GM18907 (cell line): ENCODE measurements around the gene OR5H15.
"Not testable (repeated sequence)": the region's sequence is repeated elsewhere in the genome, so short reads cannot be mapped to it uniquely, and the experiment has no call there.

Source experiments
- ATAC-seq: cut with Tn5 transposase; IDR thresholded peaks from one replicate; pipeline ENCODE4 v1.9.1; 2021; ENCODE audit warnings: mild to moderate bottlenecking, moderate library complexity; ENCODE audit not compliant: unreplicated experiment

Gene OR5H15

DNA sequence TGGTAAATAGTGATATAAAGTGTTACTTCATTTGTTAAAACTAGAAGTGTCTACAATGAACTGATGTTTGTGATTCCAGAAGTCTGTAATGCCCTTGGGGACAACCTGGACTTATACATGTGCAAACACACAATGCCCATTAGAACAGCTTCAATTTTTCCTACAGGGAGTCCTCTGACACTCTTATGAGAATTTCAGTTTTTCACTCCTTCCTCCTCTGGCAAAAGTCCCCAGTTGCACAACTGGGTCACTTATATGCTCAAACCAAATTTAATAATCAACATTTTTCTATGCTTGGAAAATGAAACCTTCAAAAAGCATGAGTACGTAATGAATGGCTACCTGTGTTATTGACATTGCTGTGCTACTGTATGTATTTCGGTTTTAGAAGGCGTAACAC is at the start of gene OR5H15:
Gene OR5H15, plus strand, starts transcription at position 301 of the 400 bp plus-strand sequence. CDS start 2,004 bp downstream, outside the sequence.
- ATAC-seq = no peak

DNA sequence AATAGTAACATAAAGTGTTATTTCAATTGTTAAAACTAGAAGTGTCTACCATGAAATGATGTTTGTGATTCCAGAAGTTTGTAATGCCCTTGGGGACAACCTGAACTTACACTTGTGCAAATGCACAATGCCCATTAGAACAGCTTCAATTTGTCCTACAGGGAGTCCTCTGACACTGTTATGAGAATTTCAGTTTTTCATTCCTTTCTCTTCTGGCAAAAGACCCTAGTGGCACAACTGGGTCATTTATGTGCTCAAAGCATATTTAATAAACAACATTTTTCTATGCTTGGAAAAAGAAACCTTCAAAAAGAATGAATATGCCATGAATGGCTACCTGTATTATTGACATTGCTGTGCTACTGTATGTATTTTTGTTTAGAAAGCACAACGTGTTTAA is 36.1 kb upstream of the OR5H15 start, which contains the start of gene OR5H1:
Gene OR5H1, plus strand, starts transcription at position 301 of the 400 bp plus-strand sequence. CDS start 1,977 bp downstream, outside the sequence.
- ATAC-seq = no peak

DNA sequence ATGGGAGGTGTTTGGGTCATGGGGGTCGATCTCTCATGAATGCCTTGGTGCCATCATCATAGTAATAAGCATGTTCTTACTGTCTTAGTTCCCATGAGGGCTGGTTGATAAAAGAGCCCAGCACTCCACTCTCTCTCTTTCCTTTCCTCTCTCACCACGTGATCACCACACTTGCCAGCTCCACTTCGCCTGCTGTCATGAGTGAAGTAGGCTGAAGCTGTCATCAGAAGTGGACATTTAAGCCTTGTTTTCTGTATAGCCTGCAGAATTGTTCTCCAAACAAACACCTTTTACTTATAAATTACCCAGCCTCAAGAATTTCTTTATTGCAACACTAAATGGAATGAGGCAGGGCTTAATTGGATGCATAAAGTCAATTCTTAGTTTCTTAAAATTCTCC is 29.9 kb upstream of the OR5H15 start:
- ATAC-seq = no peak

DNA sequence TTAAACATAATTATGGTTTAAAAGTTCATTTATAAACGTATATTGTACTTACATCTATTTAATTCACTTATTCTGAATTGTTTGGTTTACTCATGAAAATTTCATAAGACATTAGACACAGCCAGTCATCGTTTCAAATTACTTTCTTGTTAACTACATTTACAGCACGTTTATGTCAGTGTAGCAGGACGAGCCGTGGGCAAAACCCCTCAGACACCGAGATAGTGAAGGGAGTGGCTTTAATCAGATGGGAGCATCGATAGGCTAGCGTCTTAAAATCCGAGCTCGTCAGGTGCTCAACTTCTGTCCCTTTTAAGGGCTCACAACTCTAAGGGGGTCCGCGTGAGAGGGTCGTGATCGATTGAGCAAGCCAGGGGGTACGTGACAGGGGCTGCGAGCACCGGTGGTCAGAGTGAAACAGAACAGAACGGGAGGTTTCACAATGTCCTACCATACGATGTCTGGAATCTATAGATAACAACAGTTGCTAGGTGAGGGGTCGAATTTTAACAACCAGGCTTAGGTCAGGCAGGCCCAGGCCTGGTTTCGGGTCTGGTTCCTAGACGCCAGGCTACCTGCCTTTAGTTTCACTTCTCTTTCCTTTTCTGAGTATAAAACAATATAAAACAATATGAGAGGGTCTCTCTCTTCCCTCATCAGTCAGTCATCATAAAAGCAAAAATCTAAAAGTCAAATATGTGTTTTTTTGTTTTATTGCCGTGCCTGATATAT is 28.5 kb upstream of the OR5H15 start:
- not testable (repeated sequence) for ATAC-seq

DNA sequence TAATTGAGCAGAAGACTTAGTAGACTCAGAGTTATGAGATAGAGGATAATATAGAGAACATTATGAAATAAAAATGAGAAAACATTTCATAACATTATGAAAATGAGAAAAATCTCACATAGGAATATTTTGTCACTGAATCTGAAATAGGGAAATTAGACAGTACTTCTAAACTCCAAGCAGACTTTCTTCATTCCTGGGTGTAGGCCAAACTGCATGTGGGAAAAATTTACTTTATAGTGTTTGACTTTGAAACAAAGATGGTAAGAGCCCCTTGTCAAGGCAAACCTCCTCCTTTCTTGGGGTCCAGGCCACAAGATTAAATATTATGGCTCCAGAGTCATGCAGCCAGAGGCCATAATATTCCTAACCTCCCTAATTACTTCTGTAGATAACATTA is 26.0 kb upstream of the OR5H15 start:
- no peak for ATAC-seq

DNA sequence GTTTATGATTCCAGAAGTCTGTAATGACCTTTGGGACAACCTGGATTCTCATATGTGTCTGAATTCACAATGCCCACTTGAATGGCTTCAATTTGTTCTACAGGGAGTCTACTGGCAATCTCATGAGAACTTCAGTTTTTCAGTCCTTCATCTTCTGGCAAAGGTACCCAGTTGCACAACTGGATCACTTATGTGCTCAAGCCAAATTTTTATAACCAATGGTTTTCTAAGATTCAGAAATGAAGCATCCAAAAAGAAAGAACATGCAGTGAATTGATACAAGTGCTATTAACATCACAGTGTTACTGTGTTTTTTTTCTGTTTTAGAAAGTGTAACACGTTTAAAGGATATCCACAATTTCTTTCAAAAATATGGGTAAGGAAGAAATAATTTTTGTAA is 19.3 kb upstream of the OR5H15 start, which contains the start of gene OR5H14:
Gene OR5H14, plus strand, starts transcription at position 301 of the 400 bp plus-strand sequence. CDS start 1,907 bp downstream, outside the sequence.
- ATAC-seq = no peak

DNA sequence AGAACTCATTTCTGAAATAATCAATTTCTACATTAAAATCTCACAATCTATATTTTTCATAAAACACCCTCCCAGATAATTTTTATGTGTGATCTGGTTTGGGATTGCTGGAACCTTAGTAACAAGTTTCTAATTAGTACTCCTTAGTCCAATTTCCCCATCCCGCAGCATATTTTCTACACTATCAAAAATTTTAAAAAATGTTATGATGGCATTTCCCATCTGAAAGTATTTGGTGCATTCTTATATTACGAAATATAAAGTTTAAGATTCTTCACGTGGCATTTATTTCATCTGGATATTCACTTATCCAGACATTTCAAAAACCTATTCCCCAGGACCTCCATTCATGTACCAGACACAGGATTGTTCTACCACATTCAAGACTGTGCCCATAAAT is 17.7 kb upstream of the OR5H15 start:
- ATAC-seq = no peak

DNA sequence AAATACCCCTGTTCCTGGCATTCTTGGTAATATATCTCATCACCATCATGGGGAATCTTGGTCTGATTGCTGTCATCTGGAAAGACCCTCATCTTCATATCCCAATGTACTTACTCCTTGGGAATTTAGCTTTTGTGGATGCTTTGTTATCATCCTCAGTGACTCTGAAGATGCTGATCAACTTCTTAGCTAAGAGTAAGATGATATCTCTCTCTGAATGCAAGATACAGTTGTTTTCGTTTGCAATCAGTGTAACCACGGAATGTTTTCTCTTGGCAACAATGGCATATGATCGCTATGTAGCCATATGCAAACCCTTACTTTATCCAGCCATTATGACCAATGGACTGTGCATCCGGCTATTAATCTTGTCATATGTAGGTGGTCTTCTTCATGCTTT is 17.0 kb upstream of the OR5H15 start:
- ATAC-seq = not testable (repeated sequence)

DNA sequence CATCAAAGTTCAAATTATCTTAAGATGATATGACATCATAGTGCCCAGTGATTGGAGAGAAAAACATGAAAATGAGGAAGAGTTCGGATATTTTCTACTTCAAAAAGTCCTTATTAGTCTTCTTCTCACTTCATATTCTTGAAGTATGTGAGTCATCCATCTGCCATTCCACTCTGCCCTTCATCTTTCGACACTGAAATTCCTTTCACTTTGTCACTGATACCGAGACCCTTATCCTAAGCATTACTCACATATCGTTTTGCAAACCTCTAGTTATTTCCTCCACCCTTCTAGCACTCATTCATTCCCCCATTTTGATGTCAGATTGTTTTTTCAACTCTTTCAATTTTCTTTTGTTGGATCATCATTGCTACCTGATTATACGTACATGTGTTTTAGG is 15.3 kb upstream of the OR5H15 start:
- ATAC-seq = no peak

DNA sequence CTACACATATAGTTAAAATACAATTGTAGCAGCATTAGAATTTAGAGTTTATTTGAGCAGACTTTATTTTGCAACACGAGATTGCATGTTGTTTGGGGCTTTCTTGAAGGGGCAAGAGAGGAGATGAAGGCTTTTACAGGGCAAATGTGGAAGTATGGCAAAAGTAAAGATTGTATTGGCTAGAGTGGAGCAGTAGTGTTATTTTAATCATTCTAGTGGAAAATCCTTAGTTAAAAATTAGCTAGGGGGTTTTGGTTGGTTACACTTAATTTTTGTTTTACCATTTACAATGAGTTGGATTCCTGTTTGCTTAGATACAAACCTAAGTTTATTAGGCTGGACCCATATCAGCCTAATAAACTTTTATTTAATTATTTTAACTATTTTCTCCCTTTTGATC is 4.6 kb downstream of the OR5H15 start:
- peak; percentile 56 for ATAC-seq

DNA sequence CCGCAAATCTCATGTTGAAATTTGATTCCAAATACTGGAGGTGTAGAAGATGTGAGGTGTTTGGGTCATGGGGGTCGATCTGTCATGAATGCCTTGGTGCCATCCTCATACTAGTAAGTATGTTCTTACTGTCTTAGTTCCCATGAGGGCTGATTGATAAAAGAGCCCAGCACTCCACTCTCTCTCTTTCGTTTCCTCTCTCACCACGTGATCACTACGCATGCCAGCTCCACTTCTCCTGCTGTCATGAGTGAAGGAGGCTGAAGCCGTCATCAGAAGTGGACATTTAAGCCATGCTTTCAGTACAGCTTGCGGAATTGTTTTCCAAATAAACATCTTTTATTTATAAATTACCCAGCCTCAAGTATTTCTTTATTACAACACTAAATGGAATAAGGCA is 6.1 kb downstream of the OR5H15 start:
- ATAC-seq = no peak

DNA sequence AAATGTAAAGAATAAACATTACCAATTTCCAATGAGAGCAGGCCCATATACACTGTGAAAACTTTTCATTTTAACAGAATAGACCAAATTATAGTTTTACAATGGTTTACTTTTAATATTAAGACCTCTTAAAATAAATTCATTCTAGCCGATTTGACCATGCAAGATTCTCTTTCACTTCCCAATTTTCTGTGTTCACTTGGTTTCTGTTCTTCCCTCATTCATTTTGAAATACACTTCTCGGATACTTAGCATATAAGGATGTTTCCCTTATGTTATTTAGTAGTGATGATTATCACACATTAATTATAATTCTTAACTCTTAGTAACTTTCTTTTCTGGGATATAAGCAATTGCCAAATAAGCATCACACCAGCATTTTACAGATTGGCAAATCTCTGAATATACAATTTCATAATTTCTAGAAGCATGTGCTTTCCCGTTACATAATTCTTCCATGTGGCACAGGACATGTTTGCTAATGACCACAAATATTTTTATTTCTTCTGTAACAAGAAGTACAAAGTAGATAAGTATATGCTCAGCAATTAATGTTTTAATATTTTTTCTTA is 13.9 kb downstream of the OR5H15 start:
- ATAC-seq = no peak

DNA sequence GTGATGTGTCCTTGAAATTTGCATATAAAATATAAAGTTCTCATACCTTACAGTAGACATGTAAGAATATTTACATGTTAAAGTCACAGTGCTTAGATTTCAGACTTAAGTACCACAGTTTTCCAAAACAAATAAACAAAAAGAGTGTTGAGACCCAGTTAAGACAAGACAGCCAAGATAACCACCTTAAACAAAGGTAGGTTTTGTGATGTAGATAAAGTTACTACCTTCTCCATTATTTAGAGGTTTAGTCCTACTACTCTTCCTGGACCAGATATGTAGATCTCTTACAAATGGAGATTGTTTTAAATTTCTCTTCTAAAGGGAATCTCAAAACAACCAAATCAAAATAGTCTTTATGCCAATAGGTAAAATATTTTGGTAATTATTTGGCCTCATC is 15.7 kb downstream of the OR5H15 start:
- ATAC-seq = no peak

DNA sequence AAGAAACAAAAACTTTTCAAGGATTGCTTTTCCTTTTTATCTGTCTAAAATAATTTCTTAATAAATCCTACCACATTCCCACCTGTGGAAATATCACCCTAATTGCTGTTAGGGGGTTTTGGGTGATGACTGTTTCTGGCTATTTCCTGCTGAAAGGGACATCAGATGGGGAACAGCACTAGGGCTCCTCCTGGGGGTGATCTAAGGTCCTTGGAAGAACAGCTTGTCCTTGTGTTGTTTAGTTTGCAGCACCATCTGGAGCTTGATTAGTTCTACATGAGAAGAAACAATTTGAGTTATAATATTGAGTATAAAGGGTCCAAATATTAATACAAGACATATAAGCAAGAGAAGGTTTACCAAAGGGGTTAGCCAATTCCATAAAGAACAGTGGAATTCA is 18.7 kb downstream of the OR5H15 start:
- ATAC-seq = no peak

DNA sequence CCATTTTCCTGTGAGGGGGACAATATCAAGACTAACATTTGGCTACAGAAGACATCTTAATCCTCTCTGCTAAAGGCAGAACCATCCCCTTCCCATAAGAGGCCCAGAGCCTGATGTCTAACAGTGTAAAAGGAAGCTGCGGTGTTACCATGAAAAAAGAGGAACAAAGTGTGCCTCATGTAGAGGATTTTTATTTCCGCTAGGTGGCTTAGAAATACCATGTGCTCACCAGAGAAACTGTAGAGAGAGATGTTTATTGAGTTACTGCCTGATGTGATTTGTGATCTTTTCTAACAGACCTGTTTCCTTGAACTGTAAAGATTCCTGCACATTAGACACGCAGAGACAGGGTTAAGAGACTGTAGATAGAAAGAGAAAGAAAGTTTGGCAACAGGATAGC is 22.0 kb downstream of the OR5H15 start:
- no peak for ATAC-seq

DNA sequence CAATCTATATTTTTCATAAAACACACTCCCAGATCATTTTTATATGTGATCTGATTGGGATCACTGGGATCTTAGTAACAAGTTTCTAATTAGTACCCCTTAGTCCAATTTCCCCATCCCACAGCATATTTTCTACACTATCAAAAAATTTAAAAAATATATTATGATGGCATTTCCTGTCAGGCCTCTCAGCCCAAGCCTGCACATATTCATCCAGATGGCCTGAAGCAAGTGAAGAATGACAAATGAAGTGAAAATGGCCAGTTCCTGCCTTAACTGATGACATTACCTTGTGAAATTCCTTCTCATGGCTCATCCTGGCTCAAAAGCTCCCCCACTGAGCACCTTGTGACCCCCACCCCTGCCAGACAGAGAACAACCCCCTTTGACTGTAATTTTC is 24.4 kb downstream of the OR5H15 start:
- not testable (repeated sequence) for ATAC-seq

DNA sequence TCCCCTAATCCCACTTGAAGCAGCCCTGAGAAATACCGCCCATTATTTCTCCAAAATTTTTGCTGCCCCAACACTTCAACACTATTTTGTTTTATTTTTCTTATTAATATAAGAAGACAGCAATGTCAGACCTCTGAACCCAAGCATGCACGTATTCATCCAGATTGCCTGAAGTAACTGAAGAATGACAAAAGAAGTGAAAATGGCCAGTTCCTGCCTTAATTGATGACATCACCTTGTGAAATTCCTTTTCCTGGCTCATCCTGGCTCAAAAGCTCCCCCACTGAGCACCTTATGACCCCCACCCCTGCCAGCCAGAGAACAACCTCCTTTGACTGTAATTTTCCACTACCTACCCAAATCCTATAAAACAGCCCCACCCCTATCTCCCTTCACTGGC is 29.8 kb downstream of the OR5H15 start:
- not testable (repeated sequence) for ATAC-seq

DNA sequence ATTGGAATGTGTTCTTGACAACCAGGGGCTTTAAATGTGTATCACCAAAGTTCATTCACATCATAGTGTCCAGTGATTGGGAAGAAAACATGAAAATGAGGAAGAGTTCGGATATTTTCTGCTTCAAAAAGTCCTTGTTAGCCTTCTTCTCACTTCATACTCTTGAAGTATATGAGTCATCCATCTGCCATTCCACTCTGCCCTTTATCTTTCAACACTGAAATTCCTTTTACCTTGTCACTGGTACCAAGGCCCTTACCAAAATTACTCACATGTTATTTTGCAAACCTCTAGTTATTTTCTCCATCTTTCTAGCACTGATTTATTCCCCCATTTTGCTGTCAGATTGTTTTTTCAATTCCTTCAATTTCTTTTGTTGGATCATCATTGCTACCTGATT is 32.5 kb downstream of the OR5H15 start:
- ATAC-seq = no peak

DNA sequence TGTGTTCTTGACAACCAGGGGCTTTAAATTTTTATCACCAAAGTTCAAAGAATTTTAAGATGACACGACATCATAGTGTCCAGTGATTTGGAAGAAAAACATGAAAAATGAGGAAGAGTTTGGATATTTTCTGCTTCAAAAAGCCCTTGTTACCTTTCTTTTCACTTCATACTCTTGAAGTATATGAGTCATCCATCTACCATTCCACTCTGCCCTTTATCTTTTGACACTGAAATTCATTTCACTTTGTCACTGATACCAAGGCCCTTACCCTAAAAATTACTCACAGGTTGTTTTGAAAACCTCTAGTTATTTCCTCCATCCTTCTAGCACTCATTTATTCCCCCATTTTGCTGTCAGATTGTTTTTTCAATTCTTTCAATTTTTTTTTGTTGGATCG is 42.7 kb downstream of the OR5H15 start:
- no peak for ATAC-seq

DNA sequence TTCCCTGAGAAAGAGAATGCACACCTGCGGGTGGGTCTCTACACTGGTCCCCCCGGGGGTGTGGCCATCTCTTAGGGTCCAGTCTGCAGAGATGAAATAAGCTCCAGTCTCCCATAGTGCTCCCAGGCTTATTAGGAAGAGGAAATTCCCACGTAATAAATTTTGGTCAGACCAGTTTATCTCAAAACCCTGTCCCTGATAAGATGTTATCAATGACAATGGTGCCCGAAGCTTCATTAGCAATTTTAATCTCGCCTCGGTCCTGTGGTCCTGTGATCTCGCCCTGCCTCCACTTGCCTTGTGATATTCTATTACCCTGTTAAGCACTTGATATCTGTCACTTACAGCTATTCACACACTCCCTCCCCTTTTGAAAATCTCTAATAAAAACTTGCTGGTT is 46.8 kb downstream of the OR5H15 start:
- ATAC-seq = no peak

DNA sequence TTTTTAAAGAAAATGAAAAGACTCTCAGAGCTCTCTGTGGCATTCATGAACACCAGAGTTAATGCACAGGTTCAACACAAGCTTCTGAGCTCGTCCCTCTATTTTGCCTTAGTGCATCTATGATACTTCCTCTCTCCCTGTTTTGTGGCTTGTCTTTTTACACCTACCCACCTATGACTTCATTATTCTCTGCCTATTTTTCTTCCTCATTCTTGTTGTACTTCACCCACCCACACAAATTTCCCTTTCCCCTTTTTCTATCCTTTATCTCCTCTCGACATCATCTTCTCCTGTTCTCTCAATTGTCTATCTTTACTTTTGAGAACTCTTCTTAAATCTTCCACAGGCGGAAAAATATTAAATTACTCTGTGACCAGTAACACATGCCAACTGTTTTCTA is 48.6 kb downstream of the OR5H15 start:
- ATAC-seq = no peak
